H1 (cell line): ENCODE results near the gene RASSF5. TPM values are rescaled to one million over a fixed set of nuclear protein-coding genes. Genes with fewer than 3 reads are reported as not detected.

ENCODE experiments used
- CHD7 ChIP-seq: fragments of 300-600 bp; sonication (generic); IDR thresholded peaks from 2 replicates; pipeline ENCODE4 v1.7.1; 2012; ENCODE audit warnings: low read length, moderate library complexity, mild to moderate bottlenecking, inconsistent platforms; ENCODE audit not compliant: insufficient replicate concordance
- KDM1A ChIP-seq: fragments of 200-600, 300-600 bp; sonication (generic); IDR thresholded peaks from 2 replicates; pipeline ENCODE4 v1.7.1; 2016; ENCODE audit warnings: mild to moderate bottlenecking, low read length, borderline replicate concordance
- KDM4A ChIP-seq: IDR thresholded peaks from one replicate; pipeline ENCODE4 v1.7.1; 2012; ENCODE audit warnings: low read depth, mild to moderate bottlenecking, moderate library complexity, low read length, inconsistent platforms; ENCODE audit not compliant: severe bottlenecking
- NRF1 ChIP-seq: IDR thresholded peaks from 2 replicates; pipeline ENCODE4 v1.6.1; 2011; ENCODE audit warnings: mild to moderate bottlenecking, low read depth, low read length, improper control_type of control experiment
- RFX5 ChIP-seq: IDR thresholded peaks from 2 replicates; pipeline ENCODE4 v1.6.1; 2011; ENCODE audit warnings: low read depth, low read length, improper control_type of control experiment, borderline replicate concordance
- TBP ChIP-seq: IDR thresholded peaks from 2 replicates; pipeline ENCODE4 v1.6.1; 2011; ENCODE audit warnings: low read depth, low read length, improper control_type of control experiment
- TCF12 ChIP-seq: IDR thresholded peaks from 2 replicates; pipeline ENCODE4 v1.6.1; 2011; ENCODE audit warnings: low read depth, mild to moderate bottlenecking, low read length
- polyA plus RNA-seq, 7 experiments: library from polyadenylated mRNA; depleted of rRNA in 3 of 7; stranded (reverse) in 5 of 7; unstranded in 2 of 7; fragments of >200 nt in 5 of 7; fragments of 200-250 nt in 2 of 7; gene quantifications; 1 replicate in 5 of 7; 2 replicates in 1 of 7; 4 replicates in 1 of 7; pipeline versions ENCODE4 v1.2.1 to v1.2.3, GENCODE V29; 2011 to 2013; ENCODE audit warnings: missing spikeins in 2 of 7, mixed read lengths in 2 of 7
- total RNA-seq: library from RNA; stranded (reverse); fragmentation: NEBNext Ultra II Directional; extraction: Animal tissue kit (Norgen Biotek cat#: 25700); gene quantifications from 2 replicates; pipeline ENCODE4 v1.2.1, GENCODE V29; 2021

The RASSF5 gene
- total and polyA plus RNA-seq, 2 of the 8 experiments (the other 6 are each of a cell fraction or from before 2014, with no cell fraction given), result 0.82 to 1.8 TPM

GRCh38 chr1:206541236-206541833, 34.0 kb downstream of the RASSF5 start (continued):
- TF ChIP-seq CHD7, result no peak
- TF ChIP-seq NRF1, result no peak
- no peak for TF ChIP-seq RFX5
- TF ChIP-seq TCF12, result no peak
- TF ChIP-seq TBP, result no peak
- no peak for TF ChIP-seq KDM4A
- no peak for TF ChIP-seq KDM1A
